Neural progenitor cell (in vitro differentiated cells): Measurements from ENCODE around the gene LAMC1.

Source experiments
- CTCF ChIP-seq: fragments of 200-600 bp; sonication (generic); IDR thresholded peaks from 2 replicates; pipeline ENCODE4 v1.5.1; 2017; ENCODE audit warnings: antibody characterized with exemption, mild to moderate bottlenecking
- EZH2 ChIP-seq: fragments of 200-600 bp; sonication (generic); IDR thresholded peaks from 2 replicates; pipeline ENCODE4 v1.6.1; 2017; ENCODE audit warnings: antibody characterized with exemption, mild to moderate bottlenecking, moderate library complexity
- EZH2phosphoT487 ChIP-seq: fragments of 200-600 bp; sonication (generic); IDR thresholded peaks from 2 replicates; pipeline ENCODE4 v1.6.1; 2017; ENCODE audit warnings: antibody characterized with exemption

- no peak for TF ChIP-seq CTCF
- no peak for TF ChIP-seq EZH2
- TF ChIP-seq EZH2phosphoT487 = no peak
Measured at GRCh38 chr1:183103577-183103976, 80.4 kb downstream of the LAMC1 start.
